IMR-90 (cell line): ENCODE results near the gene CABP4. TPM values are rescaled to one million over a fixed set of nuclear protein-coding genes. Genes with fewer than 3 reads are reported as not detected.

Experiments used
- ATAC-seq: fragments of 200-7000 bp; cut with Tn5 transposase; 2 replicates; pipeline ENCODE4 v1.9.1; 2020; ENCODE audit warnings: low read depth, mild to moderate bottlenecking, moderate library complexity
- BruUV-seq: library from RNA; stranded (reverse); fragments of 400-500 nt; replicated peaks from 2 replicates; lab custom pipeline; 2021; lab: Mats Ljungman, UMichigan
- CTCF ChIA-PET: fragments of 300-600 bp; formaldehyde crosslinking; extraction: SDS; loops from one replicate; lab custom pipeline; 2021; ENCODE audit warnings: antibody characterized with exemption; lab: Yijun Ruan, JAX
- POLR2A ChIA-PET: fragments of 300-600 bp; sonication (Branson Sonifier 250); formaldehyde crosslinking; loops from one replicate; lab custom pipeline; 2022; ENCODE audit warnings: antibody characterized with exemption; ENCODE audit not compliant: unreplicated experiment; lab: Charles Lee
- DNase-seq: peaks from one replicate; pipeline ENCODE4 v3.0.0; 2013
- H2AFZ ChIP-seq: replicated peaks from 2 replicates; pipeline ENCODE3; 2013; ENCODE audit warnings: low read length, mild to moderate bottlenecking; ENCODE audit not compliant: poor library complexity
- H2AK5ac ChIP-seq: 2 replicates; pipeline ENCODE4 v1.6.1; 2013; ENCODE audit warnings: low read depth, low read length, inconsistent platforms
- H2AK9ac ChIP-seq: replicated peaks from 2 replicates; pipeline ENCODE3; 2013; ENCODE audit warnings: mild to moderate bottlenecking, low read depth, low read length, moderate library complexity; ENCODE audit not compliant: poor library complexity
- H2BK120ac ChIP-seq: 2 replicates; pipeline ENCODE4 v1.6.1; 2013; ENCODE audit warnings: low read depth, low read length, inconsistent platforms
- H2BK15ac ChIP-seq: 3 replicates; pipeline ENCODE4 v1.6.1; 2013; ENCODE audit warnings: low read depth, low read length, inconsistent platforms
- H2BK20ac ChIP-seq: 2 replicates; pipeline ENCODE4 v1.6.1; 2013; ENCODE audit warnings: low read depth, mild to moderate bottlenecking, inconsistent platforms, low read length, moderate library complexity
- H2BK5ac ChIP-seq: 2 replicates; pipeline ENCODE4 v1.6.1; 2013; ENCODE audit warnings: mild to moderate bottlenecking, low read depth, low read length, inconsistent platforms; ENCODE audit not compliant: poor library complexity, severe bottlenecking
- H3K14ac ChIP-seq: replicated peaks from 2 replicates; pipeline ENCODE4 v1.6.1; 2013; ENCODE audit warnings: low read depth, low read length, inconsistent platforms
- H3K18ac ChIP-seq: 2 replicates; pipeline ENCODE4 v1.6.1; 2013; ENCODE audit warnings: low read depth, low read length, control low read depth
- H3K23ac ChIP-seq: 2 replicates; pipeline ENCODE4 v1.6.1; 2013; ENCODE audit warnings: low read depth, low read length, inconsistent platforms
- H3K27ac ChIP-seq: 2 replicates; pipeline ENCODE4 v1.5.1; 2013; ENCODE audit warnings: mild to moderate bottlenecking, control low read depth, low read length; ENCODE audit not compliant: insufficient read depth
- H3K27me3 ChIP-seq: 2 replicates; pipeline ENCODE4 v1.6.1; 2013; ENCODE audit warnings: low read length; ENCODE audit not compliant: control insufficient read depth, insufficient read depth
- H3K36me3 ChIP-seq: 2 replicates; pipeline ENCODE4 v1.6.1; 2013; ENCODE audit warnings: low read length, mixed read lengths; ENCODE audit not compliant: control insufficient read depth, insufficient read depth
- H3K4ac ChIP-seq: 2 replicates; pipeline ENCODE4 v1.6.1; 2013; ENCODE audit warnings: low read depth, low read length, inconsistent platforms
- H3K4me1 ChIP-seq: 2 replicates; pipeline ENCODE4 v1.6.1; 2013; ENCODE audit warnings: low read length, mixed read lengths; ENCODE audit not compliant: control insufficient read depth, insufficient read depth
- H3K4me2 ChIP-seq: 2 replicates; pipeline ENCODE4 v1.6.1; 2013; ENCODE audit warnings: low read depth, mild to moderate bottlenecking, control low read depth, low read length, moderate library complexity
- H3K4me3 ChIP-seq: 2 replicates; pipeline ENCODE4 v1.5.1; 2013; ENCODE audit warnings: low read depth, mild to moderate bottlenecking, control low read depth, low read length, moderate library complexity; ENCODE audit not compliant: insufficient read depth
- H3K56ac ChIP-seq: 2 replicates; pipeline ENCODE4 v1.6.1; 2013; ENCODE audit warnings: low read length, inconsistent platforms; ENCODE audit not compliant: insufficient read depth; ENCODE audit errors: extremely low read depth
- H3K79me1 ChIP-seq, 2 experiments: 2 replicates each; pipeline ENCODE4 v1.6.1; 2013; ENCODE audit warnings: low read length in 2 of 2, inconsistent platforms in 1 of 2, low read depth in 1 of 2
- H3K9ac ChIP-seq: 2 replicates; pipeline ENCODE4 v1.6.1; 2013; ENCODE audit warnings: low read depth, low read length, control low read depth
- H3K9me1 ChIP-seq: 2 replicates; pipeline ENCODE4 v1.6.1; 2013; ENCODE audit warnings: low read length, inconsistent platforms; ENCODE audit not compliant: insufficient read depth
- H3K9me3 ChIP-seq: 2 replicates; pipeline ENCODE4 v1.6.1; 2013; ENCODE audit warnings: low read length; ENCODE audit not compliant: control insufficient read depth, insufficient read depth
- H4K20me1 ChIP-seq: 2 replicates; pipeline ENCODE4 v1.6.1; 2013; ENCODE audit warnings: low read length, inconsistent platforms; ENCODE audit not compliant: insufficient read depth
- H4K5ac ChIP-seq: 2 replicates; pipeline ENCODE4 v1.6.1; 2013; ENCODE audit warnings: mild to moderate bottlenecking, low read depth, low read length, control low read depth
- H4K8ac ChIP-seq, 2 experiments: 2 replicates each; pipeline ENCODE4 v1.6.1; 2013; ENCODE audit warnings: low read depth in 2 of 2, low read length in 2 of 2, control low read depth in 1 of 2, inconsistent platforms in 1 of 2
- H4K91ac ChIP-seq: 2 replicates; pipeline ENCODE4 v1.6.1; 2013; ENCODE audit warnings: low read depth, low read length, inconsistent platforms; ENCODE audit not compliant: insufficient read depth
- BHLHE40 ChIP-seq: fragments of 150-350 bp; IDR thresholded peaks from 2 replicates; pipeline ENCODE4 v1.6.1; 2016; ENCODE audit warnings: mild to moderate bottlenecking, low read depth, low read length
- CEBPB ChIP-seq: IDR thresholded peaks from 2 replicates; pipeline ENCODE4 v1.6.1; 2012; ENCODE audit warnings: low read depth, low read length, improper control_type of control experiment
- FOS ChIP-seq: fragments of 150-350 bp; IDR thresholded peaks from 2 replicates; pipeline ENCODE4 v1.6.1; 2016; ENCODE audit warnings: low read depth, low read length
- MAFK ChIP-seq: IDR thresholded peaks from 2 replicates; pipeline ENCODE4 v1.6.1; 2012; ENCODE audit warnings: low read depth, low read length, improper control_type of control experiment
- MAZ ChIP-seq: IDR thresholded peaks from 2 replicates; pipeline ENCODE4 v1.6.1; 2012; ENCODE audit warnings: low read depth, mild to moderate bottlenecking, low read length, improper control_type of control experiment, moderate library complexity, borderline replicate concordance
- MXI1 ChIP-seq: IDR thresholded peaks from 2 replicates; pipeline ENCODE4 v1.6.1; 2012; ENCODE audit warnings: low read depth, mild to moderate bottlenecking, low read length, moderate library complexity, borderline replicate concordance
- NFE2L2 ChIP-seq: fragments of 150-350 bp; IDR thresholded peaks from 2 replicates; pipeline ENCODE4 v1.6.1; 2016; ENCODE audit warnings: low read depth, mild to moderate bottlenecking, low read length
- RCOR1 ChIP-seq: IDR thresholded peaks from 2 replicates; pipeline ENCODE4 v1.6.1; 2012; ENCODE audit warnings: mild to moderate bottlenecking, low read length, improper control_type of control experiment; ENCODE audit not compliant: insufficient replicate concordance
- SMC3 ChIP-seq: fragments of 150-350 bp; IDR thresholded peaks from 2 replicates; pipeline ENCODE4 v1.6.1; 2016; ENCODE audit warnings: low read depth, mild to moderate bottlenecking, antibody characterized with exemption, low read length, moderate library complexity
- WGBS, 2 experiments: methylation state at CpG; one replicate each; pipeline versions ENCODE4 v1.1.5 to v1.1.7; 2013; ENCODE audit warnings: missing lambda C conversion rate in 2 of 2; ENCODE audit not compliant: insufficient read length in 1 of 2; ENCODE audit errors: extremely low coverage in 2 of 2; 5-methylcytosine and 5-hydroxymethylcytosine counted together
- dilution Hi-C: fragments of 300-500 bp; cut with HindIII; formaldehyde crosslinking; loops from one replicate; pipeline ENCODE4 v1.14.3; 2018; ENCODE audit warnings: low sequenced_read_pairs; ENCODE audit not compliant: unreplicated experiment
- in situ Hi-C: fragments of 300-500 bp; cut with MboI; formaldehyde crosslinking; loops from 3 replicates; pipeline ENCODE4 v1.14.3; 2019; ENCODE audit warnings: low sequenced_read_pairs, inconsistent platforms, mixed read lengths
- intact Hi-C: fragments of 100-400 bp; cut with micrococcal nuclease; formaldehyde crosslinking; loops from 2 replicates; pipeline ENCODE4 v1.10.0; 2022
- polyA plus RNA-seq, 3 experiments: library from polyadenylated mRNA; depleted of rRNA; stranded (reverse); fragments of >200 nt; gene quantifications; 2 replicates each; pipeline ENCODE4 v1.2.3, GENCODE V29; 2012; ENCODE audit warnings: low replicate concordance in 1 of 3
- total RNA-seq: library from RNA; depleted of rRNA; stranded (reverse); fragments of >200 nt; gene quantifications from 2 replicates; pipeline ENCODE4 v1.2.3, GENCODE V29; 2012
- TF ChIP-seq, protein P1 (sequence below): fragments of 150-350 bp; IDR thresholded peaks from 2 replicates; pipeline ENCODE4 v1.6.1; 2017; ENCODE audit warnings: mild to moderate bottlenecking, antibody characterized with exemption, low read length, low read depth
- TF ChIP-seq, protein P2 (sequence below): conservative IDR thresholded peaks from 2 replicates; pipeline ENCODE4 v1.5.1; 2012; ENCODE audit warnings: mild to moderate bottlenecking, low read depth, low read length, improper control_type of control experiment

CABP4 gene
- total and polyA plus RNA-seq, 2 of the 4 experiments (the other 2 are of a cell fraction), result not detected

DNA sequence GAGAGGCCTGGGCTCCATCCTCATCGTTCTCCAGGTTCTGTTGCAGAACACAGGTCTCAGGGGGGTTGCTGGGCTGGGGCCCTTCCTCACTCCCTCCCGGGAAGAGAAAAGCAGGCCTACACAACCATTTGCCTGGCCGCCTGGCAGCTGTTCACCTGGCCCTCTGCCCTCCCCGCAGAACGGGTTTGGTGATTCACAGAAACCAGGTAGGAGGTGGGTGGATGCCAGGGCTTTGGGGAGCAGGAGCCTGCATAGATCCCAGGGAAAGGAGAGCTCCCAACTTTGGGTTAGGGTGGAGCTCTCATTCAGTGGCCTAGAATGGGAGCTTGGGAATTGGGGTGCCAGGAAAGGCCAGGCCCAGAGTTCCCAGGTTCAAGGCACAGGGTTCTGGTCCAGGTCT, 12.9 kb downstream of the CABP4 start:
- Histone ChIP-seq H2AK9ac (peak overlapping the region; percentile 99), H3K9me3 (no peaks in the 10 kb centered on the region), H3K27me3 (peaks cover 3% of the 10 kb centered on the region; the same call in 1 of the 2 replicates), H3K14ac (peak overlapping the region; percentile 83), H2AFZ (peak overlapping the region; percentile 98), H2BK15ac (no peak overlapping the region), H2BK120ac (no peak overlapping the region; the same call in 1 of the 2 replicates), H4K5ac (0 out of 2 replicates have a peak overlapping the region, but pooled peaks have one; percentile 31), H3K4me3 (peak overlapping the region; percentile 87), H3K27ac (peak overlapping the region; percentile 78), H3K56ac (peak overlapping the region; percentile 52; the same call in 1 of the 2 replicates), H3K9ac (peak overlapping the region; percentile 79), H2BK20ac (no peak overlapping the region), H2BK5ac (peak overlapping the region; percentile 66), H3K18ac (no peak overlapping the region), H4K91ac (peak overlapping the region; percentile 39), H3K36me3 (peaks cover 2% of the 10 kb centered on the region; the same call in 1 of the 2 replicates), H3K4me1 (peaks cover 9% of the 10 kb centered on the region), H3K9me1 (peaks cover 12% of the 10 kb centered on the region), H2AK5ac (peak overlapping the region; percentile 86), H4K20me1 (no peaks in the 10 kb centered on the region), H4K8ac (peak overlapping the region; percentile 77 to 84), H3K4me2 (peak overlapping the region; percentile 94), H3K79me1 (peaks cover 4 to 24% of the 10 kb centered on the region in 2 experiments; a peak in 2 of 4 replicates), H3K23ac (peak overlapping the region; percentile 95), H3K4ac (peak overlapping the region; percentile 79)
- no TSS peak for BruUV-seq
- TF ChIP-seq NFE2L2 (no peak), MAZ (no peak), CEBPB (no peak), SMC3 (no peak), MAFK (no peak), BHLHE40 (no peak), RCOR1 (no peak), MXI1 (no peak), FOS (no peak)
- TF ChIP-seq, protein P1, sequence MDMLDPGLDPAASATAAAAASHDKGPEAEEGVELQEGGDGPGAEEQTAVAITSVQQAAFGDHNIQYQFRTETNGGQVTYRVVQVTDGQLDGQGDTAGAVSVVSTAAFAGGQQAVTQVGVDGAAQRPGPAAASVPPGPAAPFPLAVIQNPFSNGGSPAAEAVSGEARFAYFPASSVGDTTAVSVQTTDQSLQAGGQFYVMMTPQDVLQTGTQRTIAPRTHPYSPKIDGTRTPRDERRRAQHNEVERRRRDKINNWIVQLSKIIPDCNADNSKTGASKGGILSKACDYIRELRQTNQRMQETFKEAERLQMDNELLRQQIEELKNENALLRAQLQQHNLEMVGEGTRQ, result no peak
- TF ChIP-seq, protein P2, sequence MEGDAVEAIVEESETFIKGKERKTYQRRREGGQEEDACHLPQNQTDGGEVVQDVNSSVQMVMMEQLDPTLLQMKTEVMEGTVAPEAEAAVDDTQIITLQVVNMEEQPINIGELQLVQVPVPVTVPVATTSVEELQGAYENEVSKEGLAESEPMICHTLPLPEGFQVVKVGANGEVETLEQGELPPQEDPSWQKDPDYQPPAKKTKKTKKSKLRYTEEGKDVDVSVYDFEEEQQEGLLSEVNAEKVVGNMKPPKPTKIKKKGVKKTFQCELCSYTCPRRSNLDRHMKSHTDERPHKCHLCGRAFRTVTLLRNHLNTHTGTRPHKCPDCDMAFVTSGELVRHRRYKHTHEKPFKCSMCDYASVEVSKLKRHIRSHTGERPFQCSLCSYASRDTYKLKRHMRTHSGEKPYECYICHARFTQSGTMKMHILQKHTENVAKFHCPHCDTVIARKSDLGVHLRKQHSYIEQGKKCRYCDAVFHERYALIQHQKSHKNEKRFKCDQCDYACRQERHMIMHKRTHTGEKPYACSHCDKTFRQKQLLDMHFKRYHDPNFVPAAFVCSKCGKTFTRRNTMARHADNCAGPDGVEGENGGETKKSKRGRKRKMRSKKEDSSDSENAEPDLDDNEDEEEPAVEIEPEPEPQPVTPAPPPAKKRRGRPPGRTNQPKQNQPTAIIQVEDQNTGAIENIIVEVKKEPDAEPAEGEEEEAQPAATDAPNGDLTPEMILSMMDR, result no peak
- 60% methylated on average over 1 of the region's 5 CpGs; no CpG with 5 or more reads in 1 of the 2 experiments for WGBS, 2 experiments
- in situ Hi-C loops (no loop called here), dilution Hi-C loops (no loop called here), intact Hi-C loops (loop anchor here (1.0 kb wide), 1 partner anchor 25 kb away; the partner anchor contains the start of gene CORO1B)
- ATAC-seq, result no peak
- ChIA-PET CTCF (no interaction called here), POLR2A (interaction anchor here (0.6 kb wide), 1 partner anchor 25 kb away, joined by 6 read pairs; the partner anchor contains the start of gene CORO1B)
- no peak for DNase-seq
